GM12865 (cell line): ENCODE data around the gene RAB37.

Experiments used
- DNase-seq: peaks from one replicate; pipeline ENCODE4 v3.0.0; 2010; ENCODE audit warnings: low read depth
- H3K4me3 ChIP-seq: 2 replicates; pipeline ENCODE4 v1.5.1; 2011; ENCODE audit warnings: mild to moderate bottlenecking, low read depth, low read length, control low read depth
- TF ChIP-seq, protein P1 (sequence below): IDR thresholded peaks from 2 replicates; pipeline ENCODE4 v1.5.1; 2011; ENCODE audit warnings: low read length, control low read depth, low read depth, inconsistent platforms; ENCODE audit not compliant: insufficient read depth; ENCODE audit errors: missing control alignments

Gene RAB37

DNA sequence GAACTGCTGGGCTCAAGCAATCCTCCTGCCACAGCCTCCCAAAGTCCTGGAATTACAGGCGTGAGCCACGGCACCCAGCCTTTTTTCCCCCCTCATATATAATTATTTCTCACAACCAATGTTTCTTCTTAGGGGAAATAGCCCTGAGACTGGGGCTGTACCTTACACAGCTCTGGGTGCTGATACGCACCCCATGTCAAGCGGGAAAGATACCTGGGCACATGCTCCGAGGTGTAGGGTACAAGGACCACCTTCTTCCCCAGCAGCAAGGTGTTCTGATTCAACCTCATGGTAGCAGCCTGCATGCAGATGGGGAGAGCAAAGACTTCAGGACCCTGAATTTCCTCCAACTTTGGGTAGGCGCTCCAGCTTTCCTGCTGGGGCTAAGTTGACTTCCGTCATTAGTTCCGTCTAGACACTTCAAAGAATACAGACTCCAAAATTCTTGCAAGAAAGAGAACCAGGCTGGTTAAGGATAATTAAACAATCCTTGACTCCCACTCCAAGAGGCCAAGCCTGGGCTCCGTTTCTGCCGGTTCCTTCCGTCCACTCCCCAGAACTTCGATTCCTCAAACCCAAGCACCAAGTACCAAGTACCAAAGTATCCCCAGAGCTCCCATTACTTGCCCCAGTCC, 38.5 kb downstream of the RAB37 start:
- no peak for DNase-seq
- H3K4me3 ChIP-seq: peak overlapping the region; percentile 96
- TF ChIP-seq, protein P1, sequence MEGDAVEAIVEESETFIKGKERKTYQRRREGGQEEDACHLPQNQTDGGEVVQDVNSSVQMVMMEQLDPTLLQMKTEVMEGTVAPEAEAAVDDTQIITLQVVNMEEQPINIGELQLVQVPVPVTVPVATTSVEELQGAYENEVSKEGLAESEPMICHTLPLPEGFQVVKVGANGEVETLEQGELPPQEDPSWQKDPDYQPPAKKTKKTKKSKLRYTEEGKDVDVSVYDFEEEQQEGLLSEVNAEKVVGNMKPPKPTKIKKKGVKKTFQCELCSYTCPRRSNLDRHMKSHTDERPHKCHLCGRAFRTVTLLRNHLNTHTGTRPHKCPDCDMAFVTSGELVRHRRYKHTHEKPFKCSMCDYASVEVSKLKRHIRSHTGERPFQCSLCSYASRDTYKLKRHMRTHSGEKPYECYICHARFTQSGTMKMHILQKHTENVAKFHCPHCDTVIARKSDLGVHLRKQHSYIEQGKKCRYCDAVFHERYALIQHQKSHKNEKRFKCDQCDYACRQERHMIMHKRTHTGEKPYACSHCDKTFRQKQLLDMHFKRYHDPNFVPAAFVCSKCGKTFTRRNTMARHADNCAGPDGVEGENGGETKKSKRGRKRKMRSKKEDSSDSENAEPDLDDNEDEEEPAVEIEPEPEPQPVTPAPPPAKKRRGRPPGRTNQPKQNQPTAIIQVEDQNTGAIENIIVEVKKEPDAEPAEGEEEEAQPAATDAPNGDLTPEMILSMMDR: no peak

DNA sequence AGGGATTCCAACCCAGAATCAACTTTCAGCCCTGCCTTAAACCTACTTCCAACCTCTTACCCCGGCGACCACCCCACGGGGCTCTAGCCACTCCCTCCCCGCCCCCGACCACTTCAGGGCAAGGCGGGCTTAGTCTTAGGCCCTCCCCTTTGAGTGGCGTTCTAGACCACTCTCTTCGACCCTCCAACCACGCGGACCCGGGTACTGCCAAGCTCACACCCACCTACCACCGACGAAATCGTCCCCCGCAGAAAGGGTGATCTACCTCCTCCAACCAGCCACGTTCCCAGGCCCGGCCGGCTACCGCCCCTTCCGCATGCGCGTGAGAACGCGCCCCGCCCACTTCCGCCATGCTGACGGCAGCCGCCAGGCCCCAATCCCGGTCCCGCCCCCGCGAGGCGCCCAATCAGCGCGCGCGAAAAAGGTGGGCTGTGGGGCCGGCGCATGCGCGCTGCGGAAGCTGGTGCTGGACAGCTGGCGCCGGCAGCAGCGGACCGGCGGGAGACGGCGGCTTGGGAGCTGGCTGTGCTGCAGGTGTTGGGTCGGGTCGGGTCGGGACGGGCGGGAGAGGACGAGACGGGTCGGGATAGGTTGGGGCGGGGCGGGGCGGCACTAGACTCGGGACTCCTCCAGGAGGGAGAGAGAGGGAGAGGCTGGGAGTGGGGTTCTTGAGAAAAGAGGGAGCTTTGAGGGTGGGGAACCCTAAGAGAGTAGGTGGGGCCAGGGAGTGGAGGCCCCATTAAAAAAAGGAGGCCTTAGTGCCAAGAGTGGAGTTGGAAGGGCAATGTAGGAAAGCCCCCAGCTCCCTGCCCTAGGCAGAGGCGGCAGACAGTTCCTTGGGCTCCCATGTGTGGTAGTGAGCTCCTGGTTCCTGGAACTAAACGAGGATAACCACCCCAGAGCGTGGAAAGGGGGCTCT, 39.2 kb downstream of the RAB37 start, which contains the start of gene NAT9:
TSS of gene NAT9 (minus strand) at position 302 of the 919 bp plus-strand sequence. CDS start 647 bp downstream, outside the sequence.
- peak within 1 kb of the TSS; percentile 96 for H3K4me3 ChIP-seq
- peak; percentile 98 for DNase-seq
- TF ChIP-seq, protein P1: no peak

DNA sequence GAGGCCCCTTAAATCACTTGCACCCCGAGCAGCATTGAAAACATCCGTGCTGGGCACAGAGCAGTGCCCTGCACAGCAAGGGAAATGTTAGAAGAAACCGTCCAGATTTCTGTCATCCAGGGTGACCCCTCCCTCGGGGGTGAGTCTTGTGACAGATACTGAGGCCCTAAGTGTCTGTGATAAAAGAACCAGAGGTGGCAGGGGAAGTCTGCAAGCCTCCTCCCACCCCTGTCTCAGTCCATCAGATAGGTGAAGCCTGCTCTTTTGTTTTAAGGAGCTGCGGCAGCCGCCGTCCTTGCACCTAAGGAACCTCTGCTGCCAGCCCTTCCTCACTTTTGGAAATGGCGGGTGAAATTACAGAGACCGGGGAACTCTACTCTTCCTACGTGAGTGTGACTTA, 39.9 kb downstream of the RAB37 start:
- peak overlapping the region; percentile 93 for H3K4me3 ChIP-seq
- DNase-seq: no peak
- TF ChIP-seq, protein P1: no peak

DNA sequence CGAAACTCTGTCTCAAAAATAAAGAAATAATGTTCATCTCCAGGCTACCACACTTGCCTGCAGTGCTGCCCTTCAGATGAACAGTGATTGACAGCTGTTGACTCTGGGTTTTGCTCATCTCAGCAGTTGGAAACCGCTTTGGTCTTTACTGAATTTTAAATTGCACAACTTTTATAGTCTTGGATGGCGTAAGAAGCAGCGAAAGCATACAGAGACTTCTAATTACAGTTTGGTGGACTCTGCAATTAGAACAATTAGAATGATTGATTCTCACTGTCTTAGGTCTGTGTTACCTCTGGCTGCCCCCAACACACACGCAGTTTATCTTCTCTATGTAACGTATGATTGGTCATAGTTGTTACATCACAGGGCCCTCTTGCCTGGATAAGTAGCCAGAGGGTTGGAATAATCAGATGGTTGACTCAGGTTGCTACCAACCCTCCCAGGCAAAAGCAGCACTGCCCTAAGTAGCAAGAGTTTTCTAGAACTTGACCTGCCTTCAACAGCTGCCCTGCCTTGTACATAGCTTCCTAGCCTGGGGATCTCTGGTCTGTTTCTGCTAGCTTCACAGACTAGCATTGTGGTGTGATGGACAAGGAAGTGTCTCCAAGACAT, 41.0 kb downstream of the RAB37 start:
- no peak overlapping the region for H3K4me3 ChIP-seq
- TF ChIP-seq, protein P1: no peak
- no peak for DNase-seq

DNA sequence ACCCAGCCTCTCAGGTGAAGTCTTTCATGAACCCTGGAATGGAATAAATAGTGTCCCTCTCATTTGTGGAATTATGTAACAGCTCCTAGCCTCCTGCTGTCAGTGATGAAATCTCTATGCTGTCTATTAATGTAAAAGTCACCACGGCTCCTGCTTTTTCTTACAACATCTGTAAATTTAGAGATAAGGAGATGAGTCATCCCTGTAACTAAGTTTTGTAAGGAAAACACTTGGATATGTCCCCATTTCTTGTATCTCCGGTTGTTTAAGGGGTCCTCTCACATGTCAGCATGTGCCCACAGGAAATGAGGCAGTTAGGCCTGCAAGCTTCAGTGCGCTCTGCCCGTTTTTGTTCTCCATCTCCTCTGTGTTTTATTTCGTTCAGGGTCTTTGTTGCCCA, 41.9 kb downstream of the RAB37 start:
- DNase-seq: no peak
- TF ChIP-seq, protein P1: no peak
- H3K4me3 ChIP-seq: no peak overlapping the region

DNA sequence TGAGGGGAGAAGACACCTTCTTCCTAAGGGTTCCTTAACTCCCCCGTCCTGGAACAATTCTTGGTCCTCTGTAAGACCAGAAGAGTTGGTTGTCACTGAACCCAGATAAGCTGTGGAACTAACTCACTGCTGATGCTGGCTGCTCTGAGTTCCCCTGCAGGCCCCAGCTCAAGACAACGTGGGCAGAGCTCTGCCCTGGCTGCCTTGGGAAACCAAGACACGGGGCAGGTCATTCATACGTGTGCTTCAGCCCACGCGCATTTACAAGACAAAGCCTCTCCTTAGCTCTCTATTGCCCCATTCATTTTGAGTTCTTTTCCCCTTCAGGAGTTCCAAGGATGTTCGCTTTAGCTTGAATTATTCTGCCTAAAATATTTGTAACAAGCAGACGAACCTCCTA, 42.4 kb downstream of the RAB37 start:
- H3K4me3 ChIP-seq: no peak overlapping the region
- DNase-seq: no peak
- TF ChIP-seq, protein P1: no peak
